SK-N-SH (cell line): ENCODE results near the gene PTPN18.

Source experiments
- CTCF ChIP-seq: fragments of 200-600 bp; sonication (generic); IDR thresholded peaks from 2 replicates; pipeline ENCODE4 v1.6.1; 2017; ENCODE audit warnings: antibody characterized with exemption, mild to moderate bottlenecking, moderate library complexity
- EP300 ChIP-seq, 2 experiments: IDR thresholded peaks; 2 replicates each; pipeline versions ENCODE4 v1.4.0 to v1.6.1; 2012; ENCODE audit warnings: borderline replicate concordance in 1 of 2, low read depth in 1 of 2, low read length in 1 of 2
- EZH2phosphoT487 ChIP-seq: fragments of 200-600 bp; sonication (generic); IDR thresholded peaks from 2 replicates; pipeline ENCODE4 v1.6.1; 2017; ENCODE audit warnings: low read depth, mixed run types, mild to moderate bottlenecking, antibody characterized with exemption, moderate library complexity, borderline replicate concordance
- GATA2 ChIP-seq: sonication (generic); formaldehyde crosslinking; IDR thresholded peaks from 2 replicates; pipeline ENCODE4 v1.5.0; 2020; ENCODE audit warnings: mild to moderate bottlenecking, missing genetic modification reagents
- JUND ChIP-seq: IDR thresholded peaks from 2 replicates; pipeline ENCODE4 v1.4.0; 2012
- MXI1 ChIP-seq: IDR thresholded peaks from 2 replicates; pipeline ENCODE4 v1.6.1; 2012; ENCODE audit warnings: mild to moderate bottlenecking, low read depth, low read length, improper control_type of control experiment
- POLR2AphosphoS5 ChIP-seq: IDR thresholded peaks from 2 replicates; pipeline ENCODE4 v1.6.1; 2012; ENCODE audit warnings: low read depth, low read length
- REST ChIP-seq: IDR thresholded peaks from 2 replicates; pipeline ENCODE4 v1.6.1; 2012; ENCODE audit warnings: mild to moderate bottlenecking, low read depth, low read length, moderate library complexity
- SIN3A ChIP-seq: IDR thresholded peaks from 2 replicates; pipeline ENCODE4 v1.6.1; 2012; ENCODE audit warnings: low read depth, mild to moderate bottlenecking, low read length, moderate library complexity, borderline replicate concordance
- TAF1 ChIP-seq: IDR thresholded peaks from 2 replicates; pipeline ENCODE4 v1.6.1; 2012; ENCODE audit warnings: low read depth, mild to moderate bottlenecking, low read length, moderate library complexity, borderline replicate concordance

GRCh38 chr2:130352237-130352636 lies 3.6 kb upstream of the PTPN18 start:
- TF ChIP-seq EP300 (IDR thresholded peaks at IDR 0.05; ENCODE audit: borderline replicate concordance in 1 of 2, low read depth in 1 of 2, low read length in 1 of 2) = no peak
- no peak for TF ChIP-seq POLR2AphosphoS5
- TF ChIP-seq CTCF = no peak
- no peak for TF ChIP-seq EZH2phosphoT487
- TF ChIP-seq GATA2 (CRISPR knock-in tag) = no peak
- TF ChIP-seq TAF1 = no peak
- no peak for TF ChIP-seq REST
- no peak for TF ChIP-seq JUND
- TF ChIP-seq SIN3A = no peak
- TF ChIP-seq MXI1 = no peak
